Astrocyte (in vitro differentiated cells and primary cell): Measurements from ENCODE around the gene RRBP1. TPM values are rescaled to one million over a fixed set of nuclear protein-coding genes. Genes with fewer than 3 reads are reported as not detected.

Source experiments
- DNase-seq: peaks from one replicate; pipeline ENCODE4 v3.0.0-alpha.2; 2010; ENCODE audit warnings: low read depth
- FAIRE-seq: peaks from 2 replicates; lab custom pipeline; 2011; peaks lifted over from hg19 to GRCh38; lab: Jason Lieb, UNC
- H2AFZ ChIP-seq: 2 replicates; pipeline ENCODE4 v1.6.0; 2012; ENCODE audit warnings: low read depth, low read length, inconsistent platforms
- H3K27ac ChIP-seq: 2 replicates; pipeline ENCODE4 v1.5.1; 2011; ENCODE audit warnings: low read depth, low read length, inconsistent platforms
- H3K27me3 ChIP-seq: 2 replicates; pipeline ENCODE4 v1.6.0; 2011; ENCODE audit warnings: low read length, inconsistent platforms; ENCODE audit not compliant: insufficient read depth
- H3K36me3 ChIP-seq: 2 replicates; pipeline ENCODE4 v1.5.1; 2011; ENCODE audit warnings: low read length, inconsistent platforms; ENCODE audit not compliant: insufficient read depth
- H3K4me1 ChIP-seq: 2 replicates; pipeline ENCODE4 v1.5.1; 2011; ENCODE audit warnings: low read length, inconsistent platforms; ENCODE audit not compliant: insufficient read depth
- H3K4me2 ChIP-seq: 2 replicates; pipeline ENCODE4 v1.6.0; 2012; ENCODE audit warnings: low read length, inconsistent platforms
- H3K4me3 ChIP-seq: 2 replicates; pipeline ENCODE4 v1.5.1; 2011; ENCODE audit warnings: low read depth, mild to moderate bottlenecking, low read length, inconsistent platforms; ENCODE audit not compliant: insufficient read depth
- H3K79me2 ChIP-seq: 2 replicates; pipeline ENCODE4 v1.6.0; 2012; ENCODE audit warnings: mild to moderate bottlenecking, low read length, inconsistent platforms; ENCODE audit not compliant: insufficient read depth
- H3K9ac ChIP-seq: 2 replicates; pipeline ENCODE4 v1.6.0; 2012; ENCODE audit warnings: mild to moderate bottlenecking, low read length, inconsistent platforms
- H3K9me3 ChIP-seq: 2 replicates; pipeline ENCODE4 v1.5.1; 2012; ENCODE audit warnings: low read depth, mild to moderate bottlenecking, low read length, inconsistent platforms; ENCODE audit not compliant: insufficient read depth
- H4K20me1 ChIP-seq: 2 replicates; pipeline ENCODE4 v1.6.0; 2012; ENCODE audit warnings: low read length, inconsistent platforms; ENCODE audit not compliant: insufficient read depth
- H3K27ac Mint-ChIP-seq: one replicate; pipeline ENCODE4 v1.8.0; 2021; ENCODE audit warnings: mild to moderate bottlenecking, mixed read lengths; ENCODE audit not compliant: unreplicated experiment
- H3K27me3 Mint-ChIP-seq: one replicate; pipeline ENCODE4 v1.8.0; 2021; ENCODE audit warnings: low read depth, mixed read lengths; ENCODE audit not compliant: unreplicated experiment
- H3K36me3 Mint-ChIP-seq: one replicate; pipeline ENCODE4 v1.8.0; 2021; ENCODE audit warnings: low read depth, mixed read lengths; ENCODE audit not compliant: unreplicated experiment
- H3K4me1 Mint-ChIP-seq: one replicate; pipeline ENCODE4 v1.8.0; 2021; ENCODE audit warnings: low read depth, mixed read lengths; ENCODE audit not compliant: unreplicated experiment
- H3K4me3 Mint-ChIP-seq: one replicate; pipeline ENCODE4 v1.8.0; 2021; ENCODE audit warnings: mild to moderate bottlenecking, moderate library complexity, mixed read lengths; ENCODE audit not compliant: unreplicated experiment
- H3K9me3 Mint-ChIP-seq: one replicate; pipeline ENCODE4 v1.8.0; 2021; ENCODE audit warnings: mild to moderate bottlenecking, mixed read lengths; ENCODE audit not compliant: unreplicated experiment
- CTCF ChIP-seq: IDR thresholded peaks from 2 replicates; pipeline ENCODE4 v1.5.1; 2011; ENCODE audit warnings: low read depth, mild to moderate bottlenecking, inconsistent platforms, low read length, moderate library complexity; ENCODE audit not compliant: insufficient read depth
- EZH2 ChIP-seq: IDR thresholded peaks from 2 replicates; pipeline ENCODE4 v1.6.1; 2012; ENCODE audit warnings: mild to moderate bottlenecking, low read length, inconsistent platforms; ENCODE audit not compliant: insufficient read depth
- total RNA-seq: library from RNA; stranded (reverse); gene quantifications from 2 replicates; pipeline ENCODE4 v1.2.1, GENCODE V29; 2021

The RRBP1 gene
- total RNA-seq, 1 donor from 2014 or later: 347 TPM

GRCh38 chr20:17614176-17614811 lies 67.7 kb downstream of the RRBP1 start:
- H3K4me2 ChIP-seq: no peak overlapping the region
- H3K9ac ChIP-seq: no peak overlapping the region
- TF ChIP-seq EZH2: no peak
- TF ChIP-seq CTCF: no peak
- H3K4me3 ChIP-seq: no peak overlapping the region
- no peak overlapping the region for H3K27ac ChIP-seq
- no peak for DNase-seq
- H3K4me1 Mint-ChIP-seq: peaks cover 14% of the 10 kb centered on the region
- H3K79me2 ChIP-seq: peaks cover 2% of the 10 kb centered on the region
- peaks cover 13% of the 10 kb centered on the region for H3K4me1 ChIP-seq
- H3K9me3 Mint-ChIP-seq: no peaks in the 10 kb centered on the region
- peaks cover 28% of the 10 kb centered on the region for H3K36me3 ChIP-seq
- no peaks in the 10 kb centered on the region for H3K27me3 Mint-ChIP-seq
- no peaks in the 10 kb centered on the region for H3K9me3 ChIP-seq
- no peaks in the 10 kb centered on the region for H3K27me3 ChIP-seq
- peaks cover 99% of the 10 kb centered on the region for H4K20me1 ChIP-seq
- peak overlapping the region; percentile 18 for H3K27ac Mint-ChIP-seq
- no peak overlapping the region for H3K4me3 Mint-ChIP-seq
- no peak overlapping the region for H2AFZ ChIP-seq
- peaks cover 4% of the 10 kb centered on the region for H3K36me3 Mint-ChIP-seq
- no peak for FAIRE-seq

- peaks cover 99% of the 10 kb centered on the region for H4K20me1 ChIP-seq
- Mint-ChIP-seq H3K4me1 (peaks cover 14% of the 10 kb centered on the region), H3K9me3 (no peaks in the 10 kb centered on the region), H3K27me3 (no peaks in the 10 kb centered on the region), H3K27ac (no peak overlapping the region), H3K4me3 (no peak overlapping the region), H3K36me3 (peaks cover 4% of the 10 kb centered on the region)
- peak overlapping the region; percentile 46 for H3K9ac ChIP-seq
- H3K27me3 ChIP-seq: no peaks in the 10 kb centered on the region
- H3K9me3 ChIP-seq: no peaks in the 10 kb centered on the region
- peak overlapping the region; percentile 57 for H3K27ac ChIP-seq
- DNase-seq (no peak), FAIRE-seq (no peak)
- TF ChIP-seq EZH2 (no peak), CTCF (no peak)
- H2AFZ ChIP-seq: no peak overlapping the region
- H3K79me2 ChIP-seq: peaks cover 8% of the 10 kb centered on the region
- no peak overlapping the region for H3K4me2 ChIP-seq
- no peak overlapping the region for H3K4me3 ChIP-seq
- peaks cover 13% of the 10 kb centered on the region for H3K4me1 ChIP-seq
- peaks cover 29% of the 10 kb centered on the region for H3K36me3 ChIP-seq
Observed at GRCh38 chr20:17613328-17614175, 68.5 kb downstream of the RRBP1 start.

GRCh38 chr20:17612992-17613327 lies 69.1 kb downstream of the RRBP1 start:
- Histone ChIP-seq H3K4me2 (no peak overlapping the region), H3K27me3 (no peaks in the 10 kb centered on the region), H3K27ac (peak overlapping the region; percentile 57), H3K4me1 (peaks cover 13% of the 10 kb centered on the region), H2AFZ (no peak overlapping the region), H3K36me3 (peaks cover 29% of the 10 kb centered on the region), H3K79me2 (peaks cover 11% of the 10 kb centered on the region), H3K9ac (peak overlapping the region; percentile 46), H3K4me3 (no peak overlapping the region), H3K9me3 (no peaks in the 10 kb centered on the region), H4K20me1 (peaks cover 98% of the 10 kb centered on the region)
- Mint-ChIP-seq H3K4me1 (peaks cover 14% of the 10 kb centered on the region), H3K9me3 (no peaks in the 10 kb centered on the region), H3K36me3 (peaks cover 2% of the 10 kb centered on the region), H3K27me3 (no peaks in the 10 kb centered on the region), H3K4me3 (no peak overlapping the region), H3K27ac (no peak overlapping the region)
- DNase-seq (no peak), FAIRE-seq (no peak)
- TF ChIP-seq CTCF: no peak
- no peak for TF ChIP-seq EZH2
